ENCODE measurements around the gene SIN3A.
"Not testable (repeated sequence)": the region's sequence is repeated elsewhere in the genome, so short reads cannot be mapped to it uniquely, and the experiment has no call there.

GRCh38 chr15:75445324-75445723 is 6.2 kb downstream of the SIN3A start:
- TF ChIP-seq YY1 (IDR thresholded peaks at IDR 0.05; ENCODE audit: low read depth, low read length); SP2 (IDR thresholded peaks at IDR 0.05; ENCODE audit: low read length); EZH2 (IDR thresholded peaks at IDR 0.05; ENCODE audit: low read depth, low read length, severe bottlenecking); USF2 (IDR thresholded peaks at IDR 0.05; ENCODE audit: low read length); EP300 (IDR thresholded peaks at IDR 0.05; ENCODE audit: borderline replicate concordance in 1 of 2, low read depth in 2 of 2, low read length in 2 of 2); RFX5 (IDR thresholded peaks at IDR 0.05; ENCODE audit: borderline replicate concordance, low read depth, low read length): not testable (repeated sequence)
- TF ChIP-seq, protein P1, sequence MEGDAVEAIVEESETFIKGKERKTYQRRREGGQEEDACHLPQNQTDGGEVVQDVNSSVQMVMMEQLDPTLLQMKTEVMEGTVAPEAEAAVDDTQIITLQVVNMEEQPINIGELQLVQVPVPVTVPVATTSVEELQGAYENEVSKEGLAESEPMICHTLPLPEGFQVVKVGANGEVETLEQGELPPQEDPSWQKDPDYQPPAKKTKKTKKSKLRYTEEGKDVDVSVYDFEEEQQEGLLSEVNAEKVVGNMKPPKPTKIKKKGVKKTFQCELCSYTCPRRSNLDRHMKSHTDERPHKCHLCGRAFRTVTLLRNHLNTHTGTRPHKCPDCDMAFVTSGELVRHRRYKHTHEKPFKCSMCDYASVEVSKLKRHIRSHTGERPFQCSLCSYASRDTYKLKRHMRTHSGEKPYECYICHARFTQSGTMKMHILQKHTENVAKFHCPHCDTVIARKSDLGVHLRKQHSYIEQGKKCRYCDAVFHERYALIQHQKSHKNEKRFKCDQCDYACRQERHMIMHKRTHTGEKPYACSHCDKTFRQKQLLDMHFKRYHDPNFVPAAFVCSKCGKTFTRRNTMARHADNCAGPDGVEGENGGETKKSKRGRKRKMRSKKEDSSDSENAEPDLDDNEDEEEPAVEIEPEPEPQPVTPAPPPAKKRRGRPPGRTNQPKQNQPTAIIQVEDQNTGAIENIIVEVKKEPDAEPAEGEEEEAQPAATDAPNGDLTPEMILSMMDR (IDR thresholded peaks at IDR 0.05; ENCODE audit: control extremely low read depth in 1 of 3, insufficient read depth in 1 of 3, low read depth in 1 of 3, low read length in 3 of 3), result not testable (repeated sequence)

Measured in H1 (cell line).